ENCODE results near the gene NEURL4.

DNA sequence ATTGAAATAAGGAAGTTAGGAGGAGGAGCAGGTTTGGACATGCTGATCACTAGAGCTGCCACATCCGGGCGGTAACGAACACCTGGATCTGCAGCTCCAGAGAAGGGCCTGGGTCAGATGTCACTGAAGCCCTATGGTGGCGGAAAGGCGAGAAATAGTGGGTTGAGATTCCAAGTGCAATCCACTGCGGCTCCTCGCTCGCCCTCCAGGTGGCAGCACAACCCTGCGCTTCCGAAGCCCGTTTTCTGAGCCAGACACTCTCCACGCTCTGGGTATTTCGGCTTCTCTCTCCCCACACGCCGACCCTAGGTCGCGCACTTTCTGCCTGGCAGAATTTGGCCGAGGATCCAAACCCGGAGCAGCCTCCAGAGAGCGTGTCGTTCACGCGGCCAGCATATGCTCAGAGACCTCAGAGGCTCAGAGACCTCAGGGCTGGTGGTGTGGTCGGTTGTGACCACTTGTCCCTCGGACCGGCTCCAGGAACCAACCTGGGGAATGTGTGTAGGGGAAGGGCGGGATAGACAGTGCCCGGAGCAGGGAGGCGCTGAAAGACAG, 48.5 kb downstream of the NEURL4 start:
- TF ChIP-seq CTCF (conservative IDR thresholded peaks at IDR 0.05; ENCODE audit: low read depth, low read length) (peak; percentile 94), EZH2 (IDR thresholded peaks at IDR 0.05; ENCODE audit: borderline replicate concordance, low read depth, low read length, poor library complexity, severe bottlenecking) (no peak)

All from A673 (cell line).